GM23248 (cell line): Measurements from ENCODE around the gene HOXA11. TPM values are rescaled to one million over a fixed set of nuclear protein-coding genes. Genes with fewer than 3 reads are reported as not detected.

Source experiments
- DNase-seq: peaks from one replicate; pipeline ENCODE4 v3.0.0-alpha.2; 2015
- H2AFZ ChIP-seq: fragments of 200-600 bp; sonication (generic); 2 replicates; pipeline ENCODE4 v1.6.1; 2016; ENCODE audit warnings: antibody characterized with exemption
- H3F3A ChIP-seq: fragments of 200-600 bp; sonication (generic); 2 replicates; pipeline ENCODE4 v1.6.1; 2016; ENCODE audit warnings: mild to moderate bottlenecking, antibody characterized with exemption, mixed run types; ENCODE audit not compliant: insufficient read depth
- H3K27ac ChIP-seq: fragments of 200-600 bp; sonication (generic); 2 replicates; pipeline ENCODE4 v1.5.1; 2016; ENCODE audit warnings: mild to moderate bottlenecking
- H3K27me3 ChIP-seq: fragments of 200-600 bp; sonication (generic); replicated peaks from 2 replicates; pipeline ENCODE4 v1.6.1; 2016; ENCODE audit warnings: mild to moderate bottlenecking; ENCODE audit not compliant: insufficient read depth
- H3K36me3 ChIP-seq: fragments of 200-600 bp; sonication (generic); 2 replicates; pipeline ENCODE4 v1.6.1; 2016; ENCODE audit warnings: low read depth, mild to moderate bottlenecking
- H3K4me1 ChIP-seq: fragments of 200-600 bp; sonication (generic); 2 replicates; pipeline ENCODE4 v1.6.1; 2016; ENCODE audit warnings: mild to moderate bottlenecking; ENCODE audit not compliant: insufficient read depth
- H3K4me2 ChIP-seq: fragments of 200-600 bp; sonication (generic); one replicate; pipeline ENCODE4 v1.6.1; 2016; ENCODE audit warnings: mild to moderate bottlenecking; ENCODE audit not compliant: unreplicated experiment
- H3K4me3 ChIP-seq: fragments of 200-600 bp; sonication (generic); 2 replicates; pipeline ENCODE4 v1.5.1; 2016; ENCODE audit warnings: mild to moderate bottlenecking
- H3K79me2 ChIP-seq: fragments of 200-600 bp; sonication (generic); 2 replicates; pipeline ENCODE4 v1.6.1; 2016; ENCODE audit warnings: mild to moderate bottlenecking; ENCODE audit not compliant: insufficient read depth
- H3K9ac ChIP-seq: fragments of 200-600 bp; sonication (generic); 2 replicates; pipeline ENCODE4 v1.6.1; 2016; ENCODE audit warnings: mild to moderate bottlenecking
- H3K9me2 ChIP-seq: fragments of 200-600 bp; sonication (generic); 2 replicates; pipeline ENCODE4 v1.6.1; 2016; ENCODE audit warnings: mixed run types, mild to moderate bottlenecking, moderate library complexity; ENCODE audit not compliant: insufficient read depth
- H3K9me3 ChIP-seq: fragments of 200-600 bp; sonication (generic); one replicate; pipeline ENCODE4 v1.6.1; 2017; ENCODE audit warnings: low read depth
- H4K20me1 ChIP-seq: fragments of 200-600 bp; sonication (generic); 2 replicates; pipeline ENCODE4 v1.6.0; 2016; ENCODE audit not compliant: insufficient read depth
- EZH2 ChIP-seq: fragments of 200-600 bp; sonication (generic); IDR thresholded peaks from 2 replicates; pipeline ENCODE4 v1.6.1; 2018; ENCODE audit warnings: antibody characterized with exemption, mild to moderate bottlenecking; ENCODE audit not compliant: insufficient read depth, poor library complexity, severe bottlenecking
- EZH2phosphoT487 ChIP-seq: fragments of 200-600 bp; sonication (generic); IDR thresholded peaks from 2 replicates; pipeline ENCODE4 v1.6.1; 2018; ENCODE audit warnings: antibody characterized with exemption, moderate library complexity, mild to moderate bottlenecking, low read depth; ENCODE audit not compliant: insufficient read depth
- WGBS, 2 experiments: methylation state at CpG; one replicate each; pipeline ENCODE4 v1.1.6; 2015 to 2017; ENCODE audit warnings: low lambda C conversion rate in 2 of 2, low coverage in 1 of 2; ENCODE audit errors: missing lambda C conversion rate in 2 of 2; 5-methylcytosine and 5-hydroxymethylcytosine counted together
- in situ Hi-C: fragments of 300-500 bp; cut with MboI; formaldehyde crosslinking; loops from 2 replicates; pipeline ENCODE4 v1.15.0; 2020
- polyA plus RNA-seq: library from polyadenylated mRNA; unstranded; fragments of >200 nt; fragmentation: Nextera tagmentation; extraction: Ambion mirVana; gene quantifications from 2 replicates; pipeline ENCODE4 v1.2.1, GENCODE V29; 2016
- total RNA-seq: library from RNA; depleted of rRNA; stranded (reverse); fragments of >200 nt; shearing (Covaris generic); gene quantifications from 2 replicates; pipeline ENCODE4 v1.2.3, GENCODE V29; 2014

HOXA11 gene
- total and polyA plus RNA-seq, 2 experiments from 2014 or later = 8.0 to 8.3 TPM

DNA sequence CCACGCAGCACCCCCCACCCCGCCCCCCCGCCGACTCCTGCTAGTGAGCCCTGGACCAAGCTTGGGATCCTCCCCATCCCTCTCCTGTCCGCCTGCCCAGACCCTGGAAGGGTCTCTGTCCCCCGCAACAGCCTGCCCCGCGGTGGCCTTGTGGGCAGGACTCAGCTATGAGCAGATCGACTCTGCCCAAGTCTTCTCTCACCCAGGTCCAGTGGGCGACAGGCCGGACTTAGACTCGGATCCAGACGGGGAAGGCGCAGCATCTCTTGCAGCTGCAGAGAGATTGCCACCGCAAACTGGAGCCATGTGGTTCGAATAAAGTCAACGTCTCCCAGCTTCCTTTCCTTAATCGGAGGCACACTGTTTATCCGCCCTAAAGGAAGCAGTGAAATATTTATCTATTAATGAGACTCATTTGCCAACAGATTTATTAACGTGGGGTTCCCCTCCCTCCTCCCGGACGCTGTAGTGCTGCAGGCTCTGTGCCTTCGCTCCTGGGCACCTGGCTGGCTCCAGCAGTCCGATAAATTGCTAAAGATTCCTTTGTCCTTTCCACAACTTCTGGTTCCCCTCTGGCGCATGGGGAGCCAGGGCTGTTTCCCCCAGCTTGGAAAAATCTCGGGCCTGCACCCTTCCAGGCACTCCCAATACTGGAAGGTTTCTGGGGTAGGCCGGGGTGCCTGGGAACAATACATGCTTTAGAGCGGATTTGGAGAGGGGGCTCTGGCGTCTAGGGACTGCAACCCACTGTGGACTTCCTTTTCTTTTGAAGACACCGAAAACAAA lies 27.9 kb downstream of the HOXA11 start:
- Histone ChIP-seq H3K9me2 (no peaks in the 10 kb centered on the region), H3K9ac (peak overlapping the region; percentile 80), H3K36me3 (no peaks in the 10 kb centered on the region), H3K79me2 (peaks cover 48% of the 10 kb centered on the region), H3K4me2 (peak overlapping the region; percentile 93), H3K4me1 (peaks cover 12% of the 10 kb centered on the region), H3K4me3 (peak overlapping the region; percentile 88), H2AFZ (peak overlapping the region; percentile 96), H3K27me3 (no peaks in the 10 kb centered on the region), H3K9me3 (no peaks in the 10 kb centered on the region), H3K27ac (no peak overlapping the region), H4K20me1 (no peaks in the 10 kb centered on the region), H3F3A (peaks cover 9% of the 10 kb centered on the region; the same call in 1 of the 2 replicates)
- in situ Hi-C loops = loop anchor here (10.0 kb wide), 3 partner anchors 302 to 1292 kb away; no protein-coding TSS in a partner anchor
- WGBS, 2 experiments = 30 to 32% methylated on average over 26 to 28 of the region's 30 CpGs
- no peak for TF ChIP-seq EZH2
- TF ChIP-seq EZH2phosphoT487 = no peak
- DNase-seq = peak; percentile 57

DNA sequence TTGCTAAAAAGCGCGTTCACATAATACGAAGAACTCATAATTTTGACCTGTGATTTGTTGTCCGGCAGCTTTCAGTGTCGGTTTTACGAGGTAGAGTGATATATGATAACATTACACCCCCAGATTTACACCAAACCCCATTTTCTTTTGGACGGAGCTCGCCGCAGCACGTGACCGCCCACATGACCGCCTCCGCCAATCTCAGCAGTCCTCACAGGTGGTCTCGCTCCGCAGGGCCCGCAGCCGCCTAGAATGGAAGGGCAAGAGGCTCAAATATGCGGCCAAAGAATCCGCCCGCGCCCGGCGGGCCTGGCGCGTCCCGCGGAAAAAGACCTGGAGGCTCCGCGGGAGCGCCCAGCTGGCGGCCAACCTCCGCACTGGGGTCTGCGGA lies 28.5 kb downstream of the HOXA11 start, which contains the start of gene HOXA7:
HOXA7 (minus strand) TSS at position 168 of the 391 bp plus-strand sequence; CDS start at position 38, 130 bp downstream.
- H3K36me3 ChIP-seq = no peaks in the 10 kb centered on the region
- no peaks in the 10 kb centered on the region for H4K20me1 ChIP-seq
- H3K4me2 ChIP-seq = peak within 1 kb of the TSS; percentile 93
- H3K4me3 ChIP-seq = peak within 1 kb of the TSS; percentile 88
- peak within 1 kb of the TSS; percentile 80 for H3K9ac ChIP-seq
- no peaks in the 10 kb centered on the region for H3K9me3 ChIP-seq
- TF ChIP-seq EZH2 = no peak
- TF ChIP-seq EZH2phosphoT487 = no peak
- in situ Hi-C loops = loop anchor here (10.0 kb wide), 3 partner anchors 302 to 1292 kb away; no protein-coding TSS in a partner anchor
- H3K27me3 ChIP-seq = no peaks in the 10 kb centered on the region
- peaks cover 48% of the 10 kb centered on the region for H3K79me2 ChIP-seq
- H3K4me1 ChIP-seq = peaks cover 12% of the 10 kb centered on the region
- peak within 1 kb of the TSS; percentile 49 for H3K27ac ChIP-seq
- peaks cover 12% of the 10 kb centered on the region; the same call in 1 of the 2 replicates for H3F3A ChIP-seq
- H2AFZ ChIP-seq = peak within 1 kb of the TSS; percentile 96
- DNase-seq = peak; percentile 91
- H3K9me2 ChIP-seq = no peaks in the 10 kb centered on the region
- 1% methylated on average over 26 to 33 of the region's 33 CpGs for WGBS, 2 experiments

DNA sequence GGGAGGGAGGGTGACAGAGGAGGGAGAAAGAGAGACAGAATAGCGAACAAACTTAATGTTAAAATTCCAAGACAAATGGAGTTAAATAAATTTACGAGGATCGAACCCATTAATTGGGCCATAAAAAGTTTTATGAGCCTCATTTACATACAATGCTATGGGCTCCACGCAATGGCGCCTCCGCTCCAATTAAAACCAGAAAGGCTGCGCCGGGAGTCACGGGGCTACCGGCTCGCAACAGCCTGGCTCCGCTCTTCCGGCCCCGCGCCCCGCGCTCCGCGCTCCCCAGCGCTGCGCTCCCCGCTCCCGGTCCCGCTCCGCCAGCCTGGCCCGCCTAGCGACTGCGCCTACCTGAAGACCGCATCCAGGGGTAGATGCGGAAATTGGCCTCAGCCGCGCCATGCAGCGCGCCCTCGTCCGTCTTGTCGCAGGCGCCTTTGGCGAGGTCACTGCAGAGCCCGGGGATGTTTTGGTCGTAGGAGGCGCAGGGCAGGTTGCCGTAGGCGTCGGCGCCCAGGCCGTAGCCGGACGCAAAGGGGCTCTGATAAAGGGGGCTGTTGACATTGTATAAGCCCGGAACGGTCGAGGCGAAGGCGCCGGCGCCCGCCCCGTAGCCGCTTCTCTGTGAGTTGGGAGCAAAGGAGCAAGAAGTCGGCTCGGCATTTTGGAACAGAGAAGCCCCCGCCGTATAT lies 29.1 kb downstream of the HOXA11 start:
- Histone ChIP-seq H3K4me3 (peak overlapping the region; percentile 88), H3K79me2 (peaks cover 49% of the 10 kb centered on the region), H3K9me3 (no peaks in the 10 kb centered on the region), H3F3A (peaks cover 14% of the 10 kb centered on the region; the same call in 1 of the 2 replicates), H2AFZ (peak overlapping the region; percentile 96), H3K9me2 (no peaks in the 10 kb centered on the region), H3K4me1 (peaks cover 12% of the 10 kb centered on the region), H4K20me1 (no peaks in the 10 kb centered on the region), H3K9ac (peak overlapping the region; percentile 80), H3K4me2 (peak overlapping the region; percentile 93), H3K36me3 (no peaks in the 10 kb centered on the region), H3K27ac (peak overlapping the region; percentile 49), H3K27me3 (no peaks in the 10 kb centered on the region)
- TF ChIP-seq EZH2 (no peak), EZH2phosphoT487 (no peak)
- 1 to 2% methylated on average over 63 of the region's 63 CpGs for WGBS, 2 experiments
- in situ Hi-C loops = loop anchor here (10.0 kb wide), 3 partner anchors 301 to 1291 kb away; no protein-coding TSS in a partner anchor
- peak; percentile 78 for DNase-seq
